ENCODE results near the gene TINAG.

Gene TINAG

GRCh38 chr6:54353975-54354374, 45.7 kb downstream of the TINAG start:
- TF ChIP-seq EZH2phosphoT487 (IDR thresholded peaks at IDR 0.05; ENCODE audit: borderline replicate concordance, low read length) (no peak), CTCF (IDR thresholded peaks at IDR 0.05; ENCODE audit: low read depth, low read length, poor library complexity, severe bottlenecking) (no peak)
- Histone ChIP-seq H3K9me2 (replicated peaks; ENCODE audit: control insufficient read depth, low read length) (no peaks in the 10 kb centered on the region), H3K9me3 (ENCODE audit: control insufficient read depth, insufficient read depth, low read length) (no peaks in the 10 kb centered on the region), H3K79me2 (ENCODE audit: control insufficient read depth, low read length) (no peaks in the 10 kb centered on the region), H3K27ac (ENCODE audit: low read depth, low read length) (no peak overlapping the region), H3K4me1 (ENCODE audit: control insufficient read depth, low read length) (no peaks in the 10 kb centered on the region), H4K20me1 (ENCODE audit: control insufficient read depth, insufficient read depth, low read depth, low read length) (no peaks in the 10 kb centered on the region), H3K36me3 (ENCODE audit: control insufficient read depth, low read length) (no peaks in the 10 kb centered on the region), H3K27me3 (ENCODE audit: control insufficient read depth, low read length) (no peaks in the 10 kb centered on the region), H3K4me2 (ENCODE audit: low read length) (no peak overlapping the region), H3F3A (ENCODE audit: control insufficient read depth, insufficient read depth) (no peaks in the 10 kb centered on the region), H3K4me3 (ENCODE audit: low read length) (no peak overlapping the region)

- no peaks in the 10 kb centered on the region for H3K27me3 ChIP-seq (ENCODE audit: control insufficient read depth, low read length)
- H3K79me2 ChIP-seq (ENCODE audit: control insufficient read depth, low read length), result no peaks in the 10 kb centered on the region
- no peaks in the 10 kb centered on the region for H3K9me3 ChIP-seq (ENCODE audit: control insufficient read depth, insufficient read depth, low read length)
- H3K27ac ChIP-seq (ENCODE audit: low read depth, low read length), result no peak overlapping the region
- no peaks in the 10 kb centered on the region for H3K9me2 ChIP-seq (replicated peaks; ENCODE audit: control insufficient read depth, low read length)
- no peaks in the 10 kb centered on the region for H3F3A ChIP-seq (ENCODE audit: control insufficient read depth, insufficient read depth)
- TF ChIP-seq EZH2phosphoT487 (IDR thresholded peaks at IDR 0.05; ENCODE audit: borderline replicate concordance, low read length) (no peak), CTCF (IDR thresholded peaks at IDR 0.05; ENCODE audit: low read depth, low read length, poor library complexity, severe bottlenecking) (no peak)
- H4K20me1 ChIP-seq (ENCODE audit: control insufficient read depth, insufficient read depth, low read depth, low read length), result no peaks in the 10 kb centered on the region
- no peaks in the 10 kb centered on the region for H3K4me1 ChIP-seq (ENCODE audit: control insufficient read depth, low read length)
- H3K36me3 ChIP-seq (ENCODE audit: control insufficient read depth, low read length), result no peaks in the 10 kb centered on the region
- no peak overlapping the region for H3K4me3 ChIP-seq (ENCODE audit: low read length)
- H3K4me2 ChIP-seq (ENCODE audit: low read length), result no peak overlapping the region
These were observed 46.4 kb downstream of the TINAG start for GRCh38 chr6:54354608-54355007.

- TF ChIP-seq CTCF (IDR thresholded peaks at IDR 0.05; ENCODE audit: low read depth, low read length, poor library complexity, severe bottlenecking) (no peak), EZH2phosphoT487 (IDR thresholded peaks at IDR 0.05; ENCODE audit: borderline replicate concordance, low read length) (no peak)
- no peak overlapping the region for H3K4me3 ChIP-seq (ENCODE audit: low read length)
- no peaks in the 10 kb centered on the region for H3K27me3 ChIP-seq (ENCODE audit: control insufficient read depth, low read length)
- H3K9me2 ChIP-seq (replicated peaks; ENCODE audit: control insufficient read depth, low read length), result no peaks in the 10 kb centered on the region
- no peaks in the 10 kb centered on the region for H3K9me3 ChIP-seq (ENCODE audit: control insufficient read depth, insufficient read depth, low read length)
- no peaks in the 10 kb centered on the region for H3F3A ChIP-seq (ENCODE audit: control insufficient read depth, insufficient read depth)
- no peaks in the 10 kb centered on the region for H3K79me2 ChIP-seq (ENCODE audit: control insufficient read depth, low read length)
- H3K36me3 ChIP-seq (ENCODE audit: control insufficient read depth, low read length), result no peaks in the 10 kb centered on the region
- no peak overlapping the region for H3K27ac ChIP-seq (ENCODE audit: low read depth, low read length)
- no peaks in the 10 kb centered on the region for H3K4me1 ChIP-seq (ENCODE audit: control insufficient read depth, low read length)
- no peak overlapping the region for H3K4me2 ChIP-seq (ENCODE audit: low read length)
- H4K20me1 ChIP-seq (ENCODE audit: control insufficient read depth, insufficient read depth, low read depth, low read length), result no peaks in the 10 kb centered on the region
These were observed 48.9 kb downstream of the TINAG start for GRCh38 chr6:54357141-54357540.

GRCh38 chr6:54361188-54361587, 52.9 kb downstream of the TINAG start:
- Histone ChIP-seq H4K20me1 (ENCODE audit: control insufficient read depth, insufficient read depth, low read depth, low read length) (no peaks in the 10 kb centered on the region), H3K36me3 (ENCODE audit: control insufficient read depth, low read length) (no peaks in the 10 kb centered on the region), H3K27ac (ENCODE audit: low read depth, low read length) (no peak overlapping the region), H3K9me3 (ENCODE audit: control insufficient read depth, insufficient read depth, low read length) (no peaks in the 10 kb centered on the region), H3K9me2 (replicated peaks; ENCODE audit: control insufficient read depth, low read length) (no peaks in the 10 kb centered on the region), H3K4me2 (ENCODE audit: low read length) (no peak overlapping the region), H3K4me1 (ENCODE audit: control insufficient read depth, low read length) (no peaks in the 10 kb centered on the region), H3F3A (ENCODE audit: control insufficient read depth, insufficient read depth) (no peaks in the 10 kb centered on the region), H3K4me3 (ENCODE audit: low read length) (no peak overlapping the region), H3K79me2 (ENCODE audit: control insufficient read depth, low read length) (no peaks in the 10 kb centered on the region), H3K27me3 (ENCODE audit: control insufficient read depth, low read length) (no peaks in the 10 kb centered on the region)
- TF ChIP-seq EZH2phosphoT487 (IDR thresholded peaks at IDR 0.05; ENCODE audit: borderline replicate concordance, low read length) (no peak), CTCF (IDR thresholded peaks at IDR 0.05; ENCODE audit: low read depth, low read length, poor library complexity, severe bottlenecking) (no peak)

Data from DOHH2 (cell line).